Measurements from ENCODE around the gene SUPV3L1. TPM values are rescaled to one million over a fixed set of nuclear protein-coding genes. Genes with fewer than 3 reads are reported as not detected.

SUPV3L1 gene
- polyA plus RNA-seq, 1 donor from 2014 or later = 33.3 TPM

GRCh38 chr10:69240455-69240854 lies 60.4 kb downstream of the SUPV3L1 start:
- Histone ChIP-seq H3K27ac (ENCODE audit: low read length) (no peak overlapping the region), H3F3A (ENCODE audit: insufficient read depth, low read length, poor library complexity, severe bottlenecking) (no peaks in the 10 kb centered on the region), H3K27me3 (ENCODE audit: insufficient read depth, low read depth, low read length) (no peaks in the 10 kb centered on the region), H3K4me3 (ENCODE audit: low read length) (no peak overlapping the region), H3K36me3 (ENCODE audit: insufficient read depth, low read length) (no peaks in the 10 kb centered on the region), H3K79me2 (replicated peaks; ENCODE audit: insufficient read depth, low read length) (no peaks in the 10 kb centered on the region), H3K4me2 (ENCODE audit: low read length) (no peak overlapping the region), H3K9me2 (ENCODE audit: insufficient read depth, low read length) (no peaks in the 10 kb centered on the region), H4K20me1 (ENCODE audit: insufficient read depth) (no peaks in the 10 kb centered on the region), H3K9me3 (ENCODE audit: low read length) (no peaks in the 10 kb centered on the region), H3K9ac (ENCODE audit: low read length) (no peak overlapping the region), H2AFZ (ENCODE audit: low read depth, low read length) (no peak overlapping the region)
- TF ChIP-seq EZH2 (IDR thresholded peaks at IDR 0.05; ENCODE audit: borderline replicate concordance, insufficient read depth, low read length, poor library complexity, severe bottlenecking) (no peak), TAF1 (IDR thresholded peaks at IDR 0.05; ENCODE audit: low read depth) (no peak), POLR2AphosphoS5 (IDR thresholded peaks at IDR 0.05) (no peak), EP300 (conservative IDR thresholded peaks at IDR 0.05; ENCODE audit: poor library complexity, severe bottlenecking) (no peak), SMC3 (conservative IDR thresholded peaks at IDR 0.05; ENCODE audit: poor library complexity) (no peak), CTCF (IDR thresholded peaks at IDR 0.05; ENCODE audit: poor library complexity, severe bottlenecking) (no peak), MXI1 (conservative IDR thresholded peaks at IDR 0.05; ENCODE audit: poor library complexity, severe bottlenecking) (no peak), RAD21 (conservative IDR thresholded peaks at IDR 0.05) (no peak), REST (IDR thresholded peaks at IDR 0.05; ENCODE audit: borderline replicate concordance) (no peak)

GRCh38 chr10:69241575-69241974 lies 61.5 kb downstream of the SUPV3L1 start:
- no peaks in the 10 kb centered on the region for H4K20me1 ChIP-seq (ENCODE audit: insufficient read depth)
- no peak overlapping the region for H2AFZ ChIP-seq (ENCODE audit: low read depth, low read length)
- H3K36me3 ChIP-seq (ENCODE audit: insufficient read depth, low read length) = no peaks in the 10 kb centered on the region
- H3F3A ChIP-seq (ENCODE audit: insufficient read depth, low read length, poor library complexity, severe bottlenecking) = no peaks in the 10 kb centered on the region
- H3K4me3 ChIP-seq (ENCODE audit: low read length) = no peak overlapping the region
- H3K9me2 ChIP-seq (ENCODE audit: insufficient read depth, low read length) = no peaks in the 10 kb centered on the region
- no peak overlapping the region for H3K4me2 ChIP-seq (ENCODE audit: low read length)
- no peaks in the 10 kb centered on the region for H3K9me3 ChIP-seq (ENCODE audit: low read length)
- H3K27ac ChIP-seq (ENCODE audit: low read length) = no peak overlapping the region
- TF ChIP-seq TAF1 (IDR thresholded peaks at IDR 0.05; ENCODE audit: low read depth) (no peak), CTCF (IDR thresholded peaks at IDR 0.05; ENCODE audit: poor library complexity, severe bottlenecking) (no peak)
- no peaks in the 10 kb centered on the region for H3K27me3 ChIP-seq (ENCODE audit: insufficient read depth, low read depth, low read length)
- H3K79me2 ChIP-seq (replicated peaks; ENCODE audit: insufficient read depth, low read length) = no peaks in the 10 kb centered on the region
- no peak overlapping the region for H3K9ac ChIP-seq (ENCODE audit: low read length)
